ENCODE results near the gene TMEM109.

DNA sequence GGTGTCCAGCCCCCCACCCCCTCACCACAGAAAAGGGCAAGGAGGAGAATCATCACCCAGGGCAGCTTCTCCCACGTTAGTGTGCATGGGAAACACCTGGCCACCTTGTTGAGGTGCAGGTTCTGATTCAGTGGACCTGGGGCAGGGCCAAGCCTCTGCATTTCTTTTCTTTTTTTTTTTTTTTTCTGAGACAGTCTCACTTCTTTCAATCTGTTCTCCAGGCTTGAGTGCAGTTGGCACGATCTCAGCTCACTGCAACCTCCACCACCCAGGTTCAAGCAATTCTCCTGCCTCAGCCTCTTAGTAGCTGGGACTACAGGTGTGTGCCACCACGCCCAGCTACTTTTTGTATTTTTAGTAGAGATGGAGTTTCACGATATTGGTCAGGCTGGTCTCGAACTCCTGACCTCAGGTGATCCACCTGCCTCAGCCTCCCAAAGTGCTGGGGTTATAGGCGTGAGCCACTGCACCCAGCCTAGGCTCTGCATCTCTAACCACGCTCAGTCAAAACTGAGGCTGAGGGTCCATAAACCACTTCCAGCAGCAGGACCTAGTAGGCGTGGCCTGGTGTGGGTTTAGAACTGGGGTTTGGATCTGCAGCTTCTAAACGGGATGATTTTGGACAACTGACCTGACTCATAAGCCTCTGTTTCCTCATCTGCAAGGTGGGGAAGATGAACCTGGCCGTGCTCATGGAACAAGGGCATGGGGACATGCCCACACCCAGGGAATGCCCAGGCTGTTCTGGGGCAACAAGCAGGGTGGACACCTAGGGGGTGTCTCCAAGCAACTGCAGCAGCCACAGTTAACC lies 45.9 kb upstream of the TMEM109 start:
- TF ChIP-seq, protein P1, sequence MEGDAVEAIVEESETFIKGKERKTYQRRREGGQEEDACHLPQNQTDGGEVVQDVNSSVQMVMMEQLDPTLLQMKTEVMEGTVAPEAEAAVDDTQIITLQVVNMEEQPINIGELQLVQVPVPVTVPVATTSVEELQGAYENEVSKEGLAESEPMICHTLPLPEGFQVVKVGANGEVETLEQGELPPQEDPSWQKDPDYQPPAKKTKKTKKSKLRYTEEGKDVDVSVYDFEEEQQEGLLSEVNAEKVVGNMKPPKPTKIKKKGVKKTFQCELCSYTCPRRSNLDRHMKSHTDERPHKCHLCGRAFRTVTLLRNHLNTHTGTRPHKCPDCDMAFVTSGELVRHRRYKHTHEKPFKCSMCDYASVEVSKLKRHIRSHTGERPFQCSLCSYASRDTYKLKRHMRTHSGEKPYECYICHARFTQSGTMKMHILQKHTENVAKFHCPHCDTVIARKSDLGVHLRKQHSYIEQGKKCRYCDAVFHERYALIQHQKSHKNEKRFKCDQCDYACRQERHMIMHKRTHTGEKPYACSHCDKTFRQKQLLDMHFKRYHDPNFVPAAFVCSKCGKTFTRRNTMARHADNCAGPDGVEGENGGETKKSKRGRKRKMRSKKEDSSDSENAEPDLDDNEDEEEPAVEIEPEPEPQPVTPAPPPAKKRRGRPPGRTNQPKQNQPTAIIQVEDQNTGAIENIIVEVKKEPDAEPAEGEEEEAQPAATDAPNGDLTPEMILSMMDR (IDR thresholded peaks at IDR 0.05), result no peak
- TF ChIP-seq POLR2A (IDR thresholded peaks at IDR 0.05), result no peak
